Uterus (tissue), 4 donors: Measurements from ENCODE around the gene IGFL1. TPM values are rescaled to one million over a fixed set of nuclear protein-coding genes. Genes with fewer than 3 reads are reported as not detected.

Experiments used
- DNase-seq, 2 donors: peaks; one replicate each; pipeline ENCODE4 v3.0.0-alpha.2; 2019 to 2020
- H3K27ac ChIP-seq, 2 donors: fragments of 200-600 bp; sonication (generic); 1 replicate in 1 of 2; 2 replicates in 1 of 2; pipeline ENCODE4 v1.5.1; 2016 to 2018
- H3K27me3 ChIP-seq, 2 donors: fragments of 200-600 bp; sonication (generic); one replicate each; pipeline ENCODE4 v1.5.1; 2018 to 2019; ENCODE audit warnings: control low read depth in 1 of 2
- H3K36me3 ChIP-seq, 2 donors: fragments of 200-600 bp; sonication (generic); one replicate each; pipeline ENCODE4 v1.5.1; 2019; ENCODE audit warnings: control low read depth in 1 of 2
- H3K4me1 ChIP-seq, 2 donors: fragments of 200-600 bp; sonication (generic); one replicate each; pipeline ENCODE4 v1.5.1; 2018 to 2019; ENCODE audit warnings: control low read depth in 1 of 2
- H3K4me3 ChIP-seq, 2 donors: fragments of 200-600 bp; sonication (generic); 1 replicate in 1 of 2; 2 replicates in 1 of 2; pipeline ENCODE4 v1.5.1; 2018 to 2019; ENCODE audit warnings: mild to moderate bottlenecking in 1 of 2
- H3K9me3 ChIP-seq, 2 donors: fragments of 200-600 bp; sonication (generic); one replicate each; pipeline ENCODE4 v1.5.1; 2019; ENCODE audit warnings: control low read depth in 1 of 2
- CTCF ChIP-seq, 4 experiments: fragments of 200-600 bp in 2 of 4; fragments of 450-650 bp in 2 of 4; sonication (generic) in 2 of 4; IDR thresholded peaks; one replicate each; pipeline ENCODE4 v1.5.1; 2016 to 2019; ENCODE audit warnings: antibody characterized with exemption in 4 of 4, mild to moderate bottlenecking in 2 of 4, moderate library complexity in 1 of 4
- POLR2A ChIP-seq, 2 donors: fragments of 450-650 bp; IDR thresholded peaks; one replicate each; pipeline ENCODE4 v1.6.1; 2016; ENCODE audit warnings: antibody characterized with exemption in 2 of 2, mild to moderate bottlenecking in 1 of 2, moderate library complexity in 1 of 2
- intact Hi-C: fragments of 100-400 bp; cut with DNase I; formaldehyde crosslinking; loops from one replicate; pipeline ENCODE4 v1.15.1; 2023; ENCODE audit warnings: low total_unique reads
- total RNA-seq, 4 donors: library from RNA; depleted of rRNA in 3 of 4; stranded (reverse); fragments of >200 nt in 3 of 4; gene quantifications; one replicate each; pipeline versions ENCODE4 v1.1.0 to v1.2.4, GENCODE V29; 2014 to 2023
- donor health status: DM: yes; HTN: yes; CAD: no.

Gene IGFL1
- total RNA-seq, 4 donors from 2014 or later: not detected

GRCh38 chr19:46202872-46203860, 26.4 kb upstream of the IGFL1 start:
- intact Hi-C loops: loop anchor here (10.0 kb wide), 1 partner anchor 52 kb away; no protein-coding TSS in a partner anchor
- no peaks in the 10 kb centered on the region for H3K27me3 ChIP-seq
- DNase-seq: no peak
- no peaks in the 10 kb centered on the region for H3K9me3 ChIP-seq
- no peak overlapping the region for H3K4me3 ChIP-seq
- no peaks in the 10 kb centered on the region for H3K4me1 ChIP-seq
- no peaks in the 10 kb centered on the region for H3K36me3 ChIP-seq
- no peak overlapping the region for H3K27ac ChIP-seq
- TF ChIP-seq CTCF (IDR thresholded peaks at IDR 0.05) (no peak), POLR2A (IDR thresholded peaks at IDR 0.05) (no peak)

GRCh38 chr19:46204008-46204407, 25.5 kb upstream of the IGFL1 start:
- H3K27me3 ChIP-seq: no peaks in the 10 kb centered on the region
- no peak for DNase-seq
- no peak overlapping the region for H3K27ac ChIP-seq
- no peaks in the 10 kb centered on the region for H3K9me3 ChIP-seq
- intact Hi-C loops: loop anchor here (10.0 kb wide), 1 partner anchor 51 kb away; no protein-coding TSS in a partner anchor
- no peak overlapping the region for H3K4me3 ChIP-seq
- H3K36me3 ChIP-seq: no peaks in the 10 kb centered on the region
- TF ChIP-seq POLR2A (IDR thresholded peaks at IDR 0.05) (no peak), CTCF (IDR thresholded peaks at IDR 0.05) (no peak)
- H3K4me1 ChIP-seq: no peaks in the 10 kb centered on the region

- Histone ChIP-seq H3K27ac (no peak overlapping the region), H3K9me3 (no peaks in the 10 kb centered on the region), H3K27me3 (no peaks in the 10 kb centered on the region), H3K36me3 (no peaks in the 10 kb centered on the region), H3K4me3 (no peak overlapping the region), H3K4me1 (no peaks in the 10 kb centered on the region)
- TF ChIP-seq POLR2A (IDR thresholded peaks at IDR 0.05) (no peak), CTCF (IDR thresholded peaks at IDR 0.05) (no peak)
- no peak for DNase-seq
- intact Hi-C loops: loop anchor here (10.0 kb wide), 1 partner anchor 49 kb away; no protein-coding TSS in a partner anchor
Observed at GRCh38 chr19:46205183-46205984, 24.2 kb upstream of the IGFL1 start.

- no peak overlapping the region for H3K27ac ChIP-seq
- no peak for DNase-seq
- no peaks in the 10 kb centered on the region for H3K27me3 ChIP-seq
- TF ChIP-seq CTCF (IDR thresholded peaks at IDR 0.05): no peak
- no peak for TF ChIP-seq POLR2A (IDR thresholded peaks at IDR 0.05)
- H3K36me3 ChIP-seq: no peaks in the 10 kb centered on the region
- intact Hi-C loops: loop anchor here (10.0 kb wide), 1 partner anchor 49 kb away; no protein-coding TSS in a partner anchor
- no peak overlapping the region for H3K4me3 ChIP-seq
- H3K4me1 ChIP-seq: no peaks in the 10 kb centered on the region
- no peaks in the 10 kb centered on the region for H3K9me3 ChIP-seq
Observed at GRCh38 chr19:46206176-46206575, 23.4 kb upstream of the IGFL1 start.
